A673 (cell line): ENCODE results near the gene PPP1R1C. TPM values are rescaled to one million over a fixed set of nuclear protein-coding genes. Genes with fewer than 3 reads are reported as not detected.

Experiments used
- Bru-seq: library from RNA; stranded (reverse); fragments of 400-500 nt; gene quantifications from one replicate; lab custom pipeline; 2021; lab: Mats Ljungman, UMichigan
- BruChase-seq, 2 experiments: library from RNA; stranded (reverse); fragments of 400-500 nt; gene quantifications; one replicate each; lab custom pipeline; 2021; lab: Mats Ljungman, UMichigan
- BruUV-seq: library from RNA; stranded (reverse); fragments of 400-500 nt; replicated peaks from 2 replicates; lab custom pipeline; 2021; lab: Mats Ljungman, UMichigan
- CTCF ChIA-PET: fragments of 300-600 bp; sonication (Branson Sonifier 250); formaldehyde crosslinking; loops from one replicate; lab custom pipeline; 2022; ENCODE audit warnings: antibody characterized with exemption; lab: Charles Lee
- POLR2A ChIA-PET: fragments of 300-600 bp; sonication (Branson Sonifier 250); formaldehyde crosslinking; loops from one replicate; lab custom pipeline; 2022; ENCODE audit warnings: antibody characterized with exemption; ENCODE audit not compliant: low non-redundant PET; lab: Charles Lee
- DNase-seq: peaks from one replicate; pipeline ENCODE4 v3.0.0-alpha.2; 2015; ENCODE audit warnings: low spot score
- H3K27ac ChIP-seq: fragments of 200-600 bp; sonication (generic); 2 replicates; pipeline ENCODE4 v1.5.1; 2016; ENCODE audit warnings: mixed run types, low read depth, mild to moderate bottlenecking, mixed read lengths, antibody characterized with exemption, low read length; ENCODE audit not compliant: poor library complexity, severe bottlenecking
- H3K27me3 ChIP-seq: fragments of 200-600 bp; sonication (generic); replicated peaks from 2 replicates; pipeline ENCODE4 v1.6.1; 2017; ENCODE audit warnings: mixed run types, low read depth, mild to moderate bottlenecking, mixed read lengths, antibody characterized with exemption, low read length; ENCODE audit not compliant: insufficient read depth, poor library complexity
- H3K36me3 ChIP-seq: fragments of 200-600 bp; sonication (generic); 2 replicates; pipeline ENCODE4 v1.6.1; 2016; ENCODE audit warnings: mixed run types, mild to moderate bottlenecking, mixed read lengths, antibody characterized with exemption, low read length; ENCODE audit not compliant: insufficient read depth, poor library complexity, severe bottlenecking
- H3K4me1 ChIP-seq: fragments of 200-600 bp; sonication (generic); 2 replicates; pipeline ENCODE4 v1.6.1; 2017; ENCODE audit warnings: mixed run types, mild to moderate bottlenecking, mixed read lengths, antibody characterized with exemption, low read length; ENCODE audit not compliant: insufficient read depth, poor library complexity, severe bottlenecking
- H3K4me3 ChIP-seq: fragments of 200-600 bp; sonication (generic); 2 replicates; pipeline ENCODE4 v1.5.1; 2016; ENCODE audit warnings: low read depth, mixed run types, mild to moderate bottlenecking, mixed read lengths, low read length; ENCODE audit not compliant: poor library complexity, severe bottlenecking
- H3K9me3 ChIP-seq: fragments of 200-600 bp; sonication (generic); 2 replicates; pipeline ENCODE4 v1.6.1; 2016; ENCODE audit warnings: mixed run types, low read depth, mild to moderate bottlenecking, mixed read lengths, antibody characterized with exemption, low read length; ENCODE audit not compliant: poor library complexity, severe bottlenecking
- CTCF ChIP-seq: fragments of 300-800, 200-600 bp; sonication (generic); conservative IDR thresholded peaks from 2 replicates; pipeline ENCODE4 v1.5.1; 2017; ENCODE audit warnings: low read depth, mild to moderate bottlenecking, antibody characterized with exemption, low read length, moderate library complexity, mixed read lengths
- EZH2 ChIP-seq: fragments of 200-600 bp; sonication (generic); IDR thresholded peaks from 2 replicates; pipeline ENCODE4 v1.6.1; 2017; ENCODE audit warnings: borderline replicate concordance, low read depth, mild to moderate bottlenecking, mixed read lengths, antibody characterized with exemption, low read length; ENCODE audit not compliant: poor library complexity, severe bottlenecking
- intact Hi-C: fragments of 100-400 bp; cut with micrococcal nuclease; formaldehyde crosslinking; loops from one replicate; pipeline ENCODE4 v1.10.0; 2022; ENCODE audit not compliant: unreplicated experiment
- long read RNA-seq: library from polyadenylated mRNA; stranded (forward); transcript quantifications from one replicate; pipeline ENCODE4 v2.0.0, GENCODE V29; 2022
- total RNA-seq: library from RNA; stranded (reverse); gene quantifications from 2 replicates; pipeline ENCODE4 v1.2.3, GENCODE V29; 2021

PPP1R1C gene
- total RNA-seq (3.2 and 5.3 TPM in 2 replicates), Bru-seq, nascent RNA (percentile 50 among the genes with signal in this experiment), BruChase-seq, experiment 1, labeled RNA remaining after a 2-hour chase (percentile 39 among the genes with signal in this experiment), BruChase-seq, experiment 2, labeled RNA remaining after a 6-hour chase (percentile 29 among the genes with signal in this experiment)
- long read RNA-seq, partial matches to known transcripts = 0 of 2 reads
- long read RNA-seq, other reads (novel, unspliced or antisense) = 1 of 2 reads

GRCh38 chr2:181985632-181986205 lies at the start of gene PPP1R1C:
Gene PPP1R1C (plus strand): TSS chr2:181985853. CDS start chr2:181986111, 258 bp downstream.
- intact Hi-C loops = no loop called here
- POLR2A ChIA-PET = no interaction called here
- TF ChIP-seq CTCF (no peak), EZH2 (no peak)

GRCh38 chr2:181937473-181937872 lies 48.2 kb upstream of the PPP1R1C start:
- DNase-seq = no peak
- no TSS peak for BruUV-seq

More at GRCh38 chr2:181985632-181986205, at the start of gene PPP1R1C:
- DNase-seq = no peak
- H3K27me3 ChIP-seq = no peaks in the 10 kb centered on the region
- no peak within 1 kb of the TSS for H3K27ac ChIP-seq
- H3K4me1 ChIP-seq = no peaks in the 10 kb centered on the region
- H3K36me3 ChIP-seq = no peaks in the 10 kb centered on the region
- no peaks in the 10 kb centered on the region for H3K9me3 ChIP-seq
- BruUV-seq = no TSS peak
- CTCF ChIA-PET = no interaction called here
- H3K4me3 ChIP-seq = no peak within 1 kb of the TSS

GRCh38 chr2:181943411-181944124 lies 42.1 kb upstream of the PPP1R1C start:
- Histone ChIP-seq H3K4me1 (no peaks in the 10 kb centered on the region), H3K27ac (no peak overlapping the region), H3K27me3 (no peaks in the 10 kb centered on the region), H3K9me3 (no peaks in the 10 kb centered on the region), H3K4me3 (no peak overlapping the region), H3K36me3 (no peaks in the 10 kb centered on the region)
- CTCF ChIA-PET = no interaction called here
- no TSS peak for BruUV-seq
- POLR2A ChIA-PET = no interaction called here
- no peak for DNase-seq
- TF ChIP-seq EZH2 = no peak
- no peak for TF ChIP-seq CTCF
- intact Hi-C loops = no loop called here

More at GRCh38 chr2:181937473-181937872, 48.2 kb upstream of the PPP1R1C start:
- no peaks in the 10 kb centered on the region for H3K36me3 ChIP-seq
- no peaks in the 10 kb centered on the region for H3K27me3 ChIP-seq
- ChIA-PET CTCF (interaction anchor here (1.3 kb wide), 1 partner anchor 16 kb away, joined by 3 read pairs; no protein-coding TSS in a partner anchor), POLR2A (no interaction called here)
- no peak overlapping the region for H3K27ac ChIP-seq
- H3K4me3 ChIP-seq = no peak overlapping the region
- no peaks in the 10 kb centered on the region for H3K9me3 ChIP-seq
- intact Hi-C loops = no loop called here
- TF ChIP-seq EZH2 (no peak), CTCF (no peak)
- no peaks in the 10 kb centered on the region for H3K4me1 ChIP-seq
